SJSA1 (cell line): ENCODE data around the gene KIF21B. TPM values are rescaled to one million over a fixed set of nuclear protein-coding genes. Genes with fewer than 3 reads are reported as not detected.

Experiments used
- DNase-seq, 2 experiments: peaks; one replicate each; pipeline ENCODE4 v3.0.0-alpha.2; 2015 to 2020; ENCODE audit warnings: low spot score in 2 of 2, low read depth in 1 of 2
- H3K27ac ChIP-seq: fragments of 250-450 bp; sonication (Bioruptor Pico); 2 replicates; pipeline ENCODE4 v1.5.1; 2020; ENCODE audit warnings: mild to moderate bottlenecking, moderate library complexity
- H3K27me3 ChIP-seq: fragments of 250-450 bp; sonication (Bioruptor Pico); replicated peaks from 2 replicates; pipeline ENCODE4 v1.5.1; 2020; ENCODE audit warnings: mild to moderate bottlenecking, moderate library complexity
- H3K36me3 ChIP-seq: fragments of 250-450 bp; sonication (Bioruptor Pico); 2 replicates; pipeline ENCODE4 v1.5.1; 2020; ENCODE audit warnings: mild to moderate bottlenecking
- H3K4me1 ChIP-seq: fragments of 250-450 bp; sonication (Bioruptor Pico); replicated peaks from 2 replicates; pipeline ENCODE4 v1.6.1; 2021; ENCODE audit warnings: mild to moderate bottlenecking
- H3K4me3 ChIP-seq: fragments of 250-450 bp; sonication (Bioruptor Pico); 2 replicates; pipeline ENCODE4 v1.5.1; 2020; ENCODE audit warnings: mild to moderate bottlenecking
- H3K9me3 ChIP-seq: fragments of 250-450 bp; sonication (Bioruptor Pico); replicated peaks from 2 replicates; pipeline ENCODE4 v1.5.1; 2020; ENCODE audit warnings: mild to moderate bottlenecking
- total RNA-seq: library from RNA; depleted of rRNA; stranded (reverse); fragments of >200 nt; shearing (Covaris generic); gene quantifications from 2 replicates; pipeline ENCODE4 v1.2.3, GENCODE V29; 2014

The KIF21B gene
- total RNA-seq, 1 experiment from 2014 or later, result 1.7 TPM

DNA sequence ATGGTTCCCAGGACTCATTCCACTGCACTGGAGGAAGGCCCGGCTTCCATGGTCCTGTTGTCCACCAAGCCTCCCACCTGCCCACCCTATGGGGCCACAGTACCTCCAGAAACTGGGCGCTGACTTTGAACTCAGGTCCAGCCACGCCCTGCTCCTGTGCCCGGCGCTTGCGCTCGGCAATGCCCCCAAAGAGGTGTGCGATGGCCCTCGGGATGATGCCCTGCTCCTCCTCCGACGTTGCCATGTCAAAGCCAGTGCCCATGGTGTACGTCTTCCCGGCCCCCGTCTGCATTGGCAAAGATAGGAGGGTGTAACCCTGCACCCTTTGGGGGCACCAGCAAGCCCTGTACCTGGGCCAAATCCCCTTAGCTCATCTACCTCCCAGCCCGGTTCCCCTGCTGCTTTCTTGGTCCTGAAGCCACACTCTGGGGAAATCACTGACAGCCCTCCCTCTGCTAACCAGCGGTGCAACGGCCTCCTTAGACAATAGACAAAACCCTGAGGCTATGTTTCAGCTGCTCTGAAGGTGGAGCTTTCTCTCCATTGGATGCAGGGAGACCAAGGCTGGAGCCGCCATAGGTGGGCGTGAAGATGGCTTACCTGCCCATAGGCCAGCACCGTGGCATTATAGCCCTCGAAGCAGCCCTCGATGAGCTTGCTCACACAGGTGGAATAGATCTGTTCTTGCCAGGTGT lies 14.7 kb downstream of the KIF21B start:
- Histone ChIP-seq H3K27ac (no peak overlapping the region), H3K9me3 (no peaks in the 10 kb centered on the region), H3K4me1 (no peaks in the 10 kb centered on the region), H3K27me3 (no peaks in the 10 kb centered on the region), H3K4me3 (no peak overlapping the region), H3K36me3 (no peaks in the 10 kb centered on the region)
- no peak for DNase-seq

DNA sequence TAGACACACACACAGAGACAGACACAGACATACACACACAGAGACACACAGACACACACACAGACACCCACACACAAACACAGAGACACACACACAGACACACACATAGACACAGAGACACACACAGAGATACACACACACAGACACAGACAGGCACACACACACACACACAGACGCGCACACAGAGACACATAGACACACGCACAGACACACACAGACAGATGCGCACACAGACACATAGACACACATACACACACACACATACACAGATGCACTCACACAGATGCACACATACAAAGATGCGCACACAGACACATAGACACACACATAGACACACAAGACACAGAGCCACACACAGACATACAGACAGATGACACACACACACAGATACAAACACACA lies 16.0 kb downstream of the KIF21B start:
- no peak overlapping the region for H3K4me3 ChIP-seq
- H3K27me3 ChIP-seq, result no peaks in the 10 kb centered on the region
- no peaks in the 10 kb centered on the region for H3K36me3 ChIP-seq
- no peak overlapping the region for H3K27ac ChIP-seq
- H3K4me1 ChIP-seq, result no peaks in the 10 kb centered on the region
- no peak for DNase-seq
- H3K9me3 ChIP-seq, result no peaks in the 10 kb centered on the region

DNA sequence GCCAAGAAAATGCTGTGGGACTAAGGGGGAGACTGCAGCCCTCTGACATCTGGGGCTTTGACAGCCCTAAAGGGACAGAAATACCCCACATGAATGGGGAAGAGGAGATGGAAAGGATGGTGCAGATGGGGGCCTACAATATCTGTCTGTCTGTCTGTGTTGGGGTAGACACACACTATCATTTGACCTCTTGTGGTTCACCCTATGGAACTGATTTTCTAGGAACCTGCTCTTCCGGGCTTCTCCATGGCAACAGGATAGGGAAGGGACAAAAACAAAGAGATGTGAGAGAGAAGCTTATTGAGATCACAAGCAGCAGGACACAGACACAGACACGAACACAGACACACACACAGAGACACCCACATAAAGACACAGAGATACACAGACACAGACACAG lies 17.1 kb downstream of the KIF21B start:
- H3K27me3 ChIP-seq, result no peaks in the 10 kb centered on the region
- H3K4me1 ChIP-seq, result no peaks in the 10 kb centered on the region
- no peaks in the 10 kb centered on the region for H3K36me3 ChIP-seq
- H3K9me3 ChIP-seq, result no peaks in the 10 kb centered on the region
- no peak for DNase-seq
- H3K4me3 ChIP-seq, result no peak overlapping the region
- H3K27ac ChIP-seq, result no peak overlapping the region

DNA sequence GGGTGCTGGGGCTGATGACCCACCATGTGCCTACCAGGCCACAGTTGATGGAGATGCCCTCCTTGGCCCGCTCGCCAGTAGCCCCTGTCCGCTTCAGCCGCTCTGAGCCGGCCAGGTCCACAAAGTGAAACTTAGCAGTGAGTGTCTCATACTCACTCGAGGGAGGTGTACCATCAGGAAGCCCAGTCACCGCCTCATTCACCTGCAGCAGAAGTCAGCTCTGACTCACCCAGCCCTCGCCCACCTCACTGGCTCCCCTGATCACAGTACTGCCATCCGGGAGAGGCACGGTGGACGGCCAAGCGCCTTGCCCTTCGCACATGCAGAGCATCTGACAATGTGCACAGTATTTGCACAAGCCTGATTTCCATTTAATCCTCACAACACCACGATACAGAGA lies 18.8 kb downstream of the KIF21B start:
- no peak overlapping the region for H3K4me3 ChIP-seq
- H3K27me3 ChIP-seq, result no peaks in the 10 kb centered on the region
- no peaks in the 10 kb centered on the region for H3K36me3 ChIP-seq
- no peaks in the 10 kb centered on the region for H3K4me1 ChIP-seq
- H3K27ac ChIP-seq, result no peak overlapping the region
- DNase-seq, result no peak
- H3K9me3 ChIP-seq, result no peaks in the 10 kb centered on the region

DNA sequence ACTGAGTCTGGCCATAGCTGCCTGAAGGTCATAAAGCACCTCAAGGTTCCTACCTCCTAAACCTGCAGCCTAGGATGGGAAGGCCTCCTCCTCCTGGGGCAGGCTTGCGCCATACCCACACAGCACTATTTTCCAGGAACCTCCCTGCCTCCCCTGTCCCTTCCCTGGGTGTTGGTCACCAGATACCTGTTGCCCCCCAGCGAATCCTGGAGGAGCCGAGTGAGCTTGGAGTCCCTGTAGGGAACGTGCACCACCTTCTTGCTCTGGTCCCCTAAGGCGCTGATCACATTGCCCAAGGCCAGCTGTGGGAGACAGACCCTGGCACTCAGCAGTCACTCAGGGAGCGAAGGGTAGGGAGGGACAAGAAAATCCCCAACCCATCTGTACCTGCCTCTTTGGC lies 19.4 kb downstream of the KIF21B start:
- H3K27me3 ChIP-seq, result no peaks in the 10 kb centered on the region

DNA sequence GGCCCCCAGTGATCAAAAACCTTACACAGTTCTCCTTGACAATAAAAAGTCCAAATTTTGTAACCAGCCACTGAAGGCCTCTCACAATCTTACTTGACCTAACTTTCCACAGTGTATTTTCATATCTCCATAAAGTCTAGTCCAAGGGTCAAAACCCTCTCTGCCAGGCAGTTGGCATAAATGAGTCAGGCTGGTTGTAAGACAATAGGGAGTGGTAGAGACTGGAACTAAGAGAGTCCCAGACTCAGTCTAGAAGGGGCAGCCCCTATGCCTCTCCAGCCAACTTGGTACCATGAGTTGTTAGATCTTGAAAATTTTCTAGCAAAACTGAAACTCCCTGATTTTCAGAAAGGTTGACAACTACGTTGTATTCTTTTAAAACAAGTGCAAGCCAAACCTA lies 21.0 kb downstream of the KIF21B start:
- DNase-seq, result no peak
- H3K4me3 ChIP-seq, result no peak overlapping the region
- no peaks in the 10 kb centered on the region for H3K27me3 ChIP-seq
- H3K36me3 ChIP-seq, result no peaks in the 10 kb centered on the region
- H3K9me3 ChIP-seq, result no peaks in the 10 kb centered on the region
- no peak overlapping the region for H3K27ac ChIP-seq
- no peaks in the 10 kb centered on the region for H3K4me1 ChIP-seq

More for the DNA sequence above, 19.4 kb downstream of the KIF21B start:
- H3K4me3 ChIP-seq, result no peak overlapping the region
- H3K27ac ChIP-seq, result no peak overlapping the region
- no peaks in the 10 kb centered on the region for H3K9me3 ChIP-seq
- H3K4me1 ChIP-seq, result no peaks in the 10 kb centered on the region
- no peaks in the 10 kb centered on the region for H3K36me3 ChIP-seq
- DNase-seq, result no peak

DNA sequence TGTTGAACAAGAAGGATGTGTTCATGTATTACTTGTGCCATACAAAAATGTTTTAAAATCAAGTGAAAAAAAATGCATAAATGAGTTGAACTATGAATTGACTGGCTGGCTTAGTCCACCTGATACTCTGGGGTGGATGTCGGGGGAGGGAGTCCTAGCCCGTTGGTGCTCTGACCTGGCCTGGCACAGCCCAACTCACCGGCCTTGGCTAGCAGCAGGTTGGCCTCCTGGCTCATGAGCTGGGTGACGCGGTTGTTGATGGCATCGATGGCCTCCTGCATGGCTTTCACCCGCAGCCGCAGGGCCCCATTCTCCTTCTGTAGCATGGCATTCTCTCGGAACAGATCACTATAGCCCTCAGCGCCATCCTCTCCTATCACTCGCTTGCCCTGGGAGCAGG lies 21.6 kb downstream of the KIF21B start:
- no peaks in the 10 kb centered on the region for H3K27me3 ChIP-seq
- no peaks in the 10 kb centered on the region for H3K36me3 ChIP-seq
- no peaks in the 10 kb centered on the region for H3K9me3 ChIP-seq
- H3K4me1 ChIP-seq, result no peaks in the 10 kb centered on the region
- DNase-seq, result no peak
- H3K4me3 ChIP-seq, result no peak overlapping the region
- no peak overlapping the region for H3K27ac ChIP-seq

DNA sequence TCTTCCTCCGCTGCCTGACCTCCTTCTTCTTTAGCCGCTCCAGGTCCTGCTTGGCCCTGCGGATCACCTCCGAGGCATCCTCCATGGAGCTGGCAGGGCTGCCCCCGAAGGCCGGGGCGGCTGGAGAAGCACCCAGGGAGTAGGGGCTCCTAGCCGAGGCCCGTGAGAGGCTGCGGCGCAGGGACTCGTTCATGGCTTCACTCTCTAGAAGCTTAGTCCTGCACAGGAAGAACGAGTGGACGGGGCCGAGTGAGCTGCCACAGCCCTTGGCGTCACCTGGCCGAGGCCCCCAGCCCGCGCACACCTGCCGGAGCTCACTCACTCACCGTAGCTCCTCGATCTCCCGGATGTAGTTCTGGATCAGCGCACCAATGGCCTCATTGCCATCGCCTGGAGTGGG lies 23.1 kb downstream of the KIF21B start:
- Histone ChIP-seq H3K4me3 (no peak overlapping the region), H3K27me3 (no peaks in the 10 kb centered on the region), H3K4me1 (no peaks in the 10 kb centered on the region), H3K36me3 (no peaks in the 10 kb centered on the region), H3K9me3 (no peaks in the 10 kb centered on the region), H3K27ac (no peak overlapping the region)
- no peak for DNase-seq

DNA sequence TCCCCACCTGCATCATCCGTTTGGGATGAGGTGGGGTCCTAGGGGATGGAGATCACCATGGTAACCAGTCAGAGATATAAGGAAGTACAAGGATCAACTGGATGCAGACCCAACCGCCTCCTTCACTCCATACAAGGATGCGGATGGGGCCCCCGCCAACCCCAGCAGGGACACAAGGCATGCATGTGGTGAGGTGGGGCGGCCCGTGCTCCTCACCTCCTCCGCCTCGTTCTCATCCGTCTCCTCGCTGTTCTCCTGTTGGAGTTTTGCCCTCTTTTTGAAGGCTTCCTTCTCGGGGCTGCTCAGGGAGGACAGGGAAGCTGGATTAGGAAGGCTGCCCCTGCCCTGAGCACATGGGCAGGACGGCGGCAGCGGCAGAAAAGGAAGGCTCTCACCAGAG lies 23.8 kb downstream of the KIF21B start:
- H3K27me3 ChIP-seq, result no peaks in the 10 kb centered on the region
- no peak overlapping the region for H3K4me3 ChIP-seq
- no peaks in the 10 kb centered on the region for H3K9me3 ChIP-seq
- no peaks in the 10 kb centered on the region for H3K4me1 ChIP-seq
- H3K27ac ChIP-seq, result no peak overlapping the region
- H3K36me3 ChIP-seq, result no peaks in the 10 kb centered on the region
- no peak for DNase-seq

DNA sequence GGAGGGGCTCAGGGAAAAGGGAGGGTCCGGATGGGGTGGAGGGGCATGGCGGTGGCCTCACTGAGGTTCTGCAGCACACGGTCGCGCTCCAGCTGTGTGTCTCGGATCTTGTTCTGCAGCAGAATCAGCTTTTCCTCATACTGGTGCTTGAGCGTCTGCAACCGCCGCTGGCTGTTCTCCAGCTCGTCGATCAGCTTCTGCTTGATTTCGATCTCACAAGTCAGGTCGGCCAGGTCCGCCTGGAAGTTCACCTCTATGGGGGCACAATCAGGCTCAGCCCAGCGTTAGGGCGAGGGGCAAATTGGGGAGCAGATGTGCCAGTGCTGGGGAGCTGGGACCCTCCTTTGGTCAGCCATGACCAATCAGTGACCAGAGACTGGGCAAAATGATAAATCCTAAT lies 25.2 kb downstream of the KIF21B start:
- H3K4me3 ChIP-seq, result no peak overlapping the region
- H3K36me3 ChIP-seq, result no peaks in the 10 kb centered on the region
- no peaks in the 10 kb centered on the region for H3K9me3 ChIP-seq
- no peaks in the 10 kb centered on the region for H3K27me3 ChIP-seq
- no peak for DNase-seq
- no peaks in the 10 kb centered on the region for H3K4me1 ChIP-seq
- no peak overlapping the region for H3K27ac ChIP-seq

DNA sequence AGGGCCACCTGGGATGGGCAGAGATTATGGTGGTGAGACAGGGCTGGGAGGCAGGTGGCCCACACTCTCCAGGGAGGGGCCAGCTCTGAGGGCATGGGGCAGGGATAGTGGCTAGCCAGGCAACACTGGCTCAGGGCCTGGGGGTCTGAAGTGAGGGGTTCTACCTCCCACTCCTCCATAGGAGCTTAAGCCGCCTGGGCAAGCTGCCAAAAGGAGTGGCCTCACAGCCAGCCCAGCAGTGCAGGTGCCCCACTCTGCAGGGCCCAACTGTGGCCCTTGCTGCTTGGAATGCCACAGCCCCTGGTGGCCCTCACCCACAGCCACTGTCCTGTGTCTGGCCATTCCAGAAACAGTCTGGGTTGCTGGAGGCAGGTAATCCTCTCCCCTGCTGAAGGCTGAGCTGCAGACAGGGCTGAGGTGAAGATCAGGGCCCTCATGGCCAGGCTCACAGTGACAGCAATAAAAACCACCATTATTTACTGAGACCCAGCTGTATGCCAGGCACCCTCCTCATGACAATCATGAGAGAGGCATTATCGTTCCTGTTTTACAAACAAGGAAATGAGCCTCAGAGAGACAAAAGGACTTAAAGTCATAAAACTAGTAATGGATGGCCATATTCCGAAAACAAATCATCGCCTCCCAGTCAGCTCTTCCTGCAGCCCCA lies 31.0 kb downstream of the KIF21B start:
- no peaks in the 10 kb centered on the region for H3K9me3 ChIP-seq
- H3K4me3 ChIP-seq, result no peak overlapping the region
- no peaks in the 10 kb centered on the region for H3K27me3 ChIP-seq
- no peaks in the 10 kb centered on the region for H3K36me3 ChIP-seq
- no peak overlapping the region for H3K27ac ChIP-seq
- no peak for DNase-seq
- no peaks in the 10 kb centered on the region for H3K4me1 ChIP-seq

DNA sequence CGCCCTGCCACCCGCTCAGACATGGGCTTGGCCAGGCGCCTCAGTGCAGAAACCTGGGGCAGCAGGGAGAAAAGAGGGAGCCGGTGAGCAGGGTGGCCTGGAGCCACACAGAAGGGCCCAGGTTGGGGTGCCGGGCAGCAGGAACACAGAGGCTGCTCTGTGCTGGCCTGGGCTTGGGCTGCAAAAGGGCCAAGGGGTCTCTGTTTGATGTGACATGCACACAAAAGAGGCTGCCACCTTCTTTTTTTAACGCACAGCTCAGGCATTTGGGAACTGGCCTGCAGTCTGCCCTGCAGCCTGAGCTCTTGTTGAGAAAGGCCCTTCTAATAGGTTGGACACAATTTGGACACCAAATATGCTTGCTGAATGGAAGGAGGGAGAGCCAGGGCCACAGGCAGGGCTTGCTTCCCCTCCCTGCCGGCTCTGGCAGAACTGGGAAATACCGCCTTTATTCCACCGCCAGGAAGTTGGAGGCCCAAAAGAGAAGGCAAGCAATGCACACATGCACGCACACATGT lies 32.4 kb downstream of the KIF21B start:
- no peaks in the 10 kb centered on the region for H3K9me3 ChIP-seq
- no peaks in the 10 kb centered on the region for H3K4me1 ChIP-seq
- no peak overlapping the region for H3K27ac ChIP-seq
- no peaks in the 10 kb centered on the region for H3K27me3 ChIP-seq
- no peak overlapping the region for H3K4me3 ChIP-seq
- no peak for DNase-seq
- H3K36me3 ChIP-seq, result no peaks in the 10 kb centered on the region

DNA sequence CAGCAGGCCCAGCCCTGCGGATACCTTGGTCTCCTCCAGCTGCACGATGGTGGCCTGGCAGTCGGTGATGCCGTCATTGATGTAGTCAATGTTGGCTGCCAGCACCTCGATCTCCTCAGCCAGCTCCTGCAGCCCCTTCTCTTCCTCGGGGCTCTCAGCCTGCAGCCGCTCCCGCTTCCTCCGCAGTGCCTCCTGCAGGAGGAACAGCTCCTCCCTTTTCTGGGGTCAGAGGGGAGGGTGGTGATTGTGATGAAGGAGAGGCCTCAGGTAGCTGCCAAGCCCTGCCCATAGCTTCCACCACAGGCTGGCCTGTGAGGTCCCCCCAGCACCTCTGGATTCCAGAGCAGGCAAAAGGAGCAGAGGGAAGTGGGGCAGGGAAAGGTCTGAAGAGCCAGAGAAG lies 33.4 kb downstream of the KIF21B start:
- Histone ChIP-seq H3K36me3 (no peaks in the 10 kb centered on the region), H3K9me3 (no peaks in the 10 kb centered on the region), H3K4me3 (no peak overlapping the region), H3K27ac (no peak overlapping the region), H3K27me3 (no peaks in the 10 kb centered on the region), H3K4me1 (no peaks in the 10 kb centered on the region)
- no peak for DNase-seq

DNA sequence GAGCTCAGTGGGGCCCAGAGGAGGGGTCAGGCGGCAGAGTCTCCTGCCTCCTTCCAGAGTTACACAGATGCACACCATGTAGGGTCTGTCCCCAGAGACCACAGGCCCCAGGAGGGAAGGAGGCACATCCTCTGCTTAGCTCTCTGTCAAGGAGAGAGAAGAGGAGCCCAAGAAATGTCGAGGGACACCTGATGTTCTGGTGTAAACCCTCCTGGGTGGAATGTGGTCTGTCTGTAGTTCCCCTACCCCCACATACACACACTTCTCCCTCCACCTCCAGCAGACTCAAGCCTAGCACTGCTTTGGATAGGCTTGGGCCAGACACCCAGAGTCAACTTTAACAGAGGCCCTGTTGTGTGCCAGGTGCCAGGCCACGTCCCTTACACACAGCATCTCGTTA lies 34.2 kb downstream of the KIF21B start:
- Histone ChIP-seq H3K27me3 (no peaks in the 10 kb centered on the region), H3K27ac (no peak overlapping the region), H3K9me3 (no peaks in the 10 kb centered on the region), H3K4me3 (no peak overlapping the region), H3K4me1 (no peaks in the 10 kb centered on the region), H3K36me3 (no peaks in the 10 kb centered on the region)
- DNase-seq, result no peak
